ENCODE results near the gene SH3BGRL.

- TF ChIP-seq CTCF (IDR thresholded peaks at IDR 0.05) (no peak), POLR2A (IDR thresholded peaks at IDR 0.05) (no peak)
Measured at GRCh38 chrX:81286075-81286474, 84.2 kb downstream of the SH3BGRL start.
